Measurements from ENCODE around the gene HIVEP3.

- TF ChIP-seq CTCF (optimal IDR thresholded peaks at IDR 0.05 in 1 of 3, IDR thresholded peaks at IDR 0.05 in 1 of 3, conservative IDR thresholded peaks at IDR 0.05 in 1 of 3; ENCODE audit: extremely low read depth in 1 of 3, insufficient read depth in 2 of 3, low read length in 3 of 3) (no peak), EZH2 (IDR thresholded peaks at IDR 0.05; ENCODE audit: low read length) (no peak)
These were observed 175.4 kb downstream of the HIVEP3 start for GRCh38 chr1:41743366-41743765.

Measured in keratinocyte (primary cell).